Fibroblast of pulmonary artery (primary cell): ENCODE data around the gene CDC25B.

Experiments
- DNase-seq: peaks from one replicate; pipeline ENCODE4 v3.0.0-alpha.2; 2010; ENCODE audit warnings: low read depth
- H3K4me3 ChIP-seq: replicated peaks from 2 replicates; pipeline ENCODE4 v1.5.1; 2011; ENCODE audit warnings: low read depth, mild to moderate bottlenecking, control low read depth, low read length, moderate library complexity
- TF ChIP-seq, protein P1 (sequence below): IDR thresholded peaks from 2 replicates; pipeline ENCODE4 v1.5.1; 2011; ENCODE audit warnings: mild to moderate bottlenecking, control low read depth, low read length, inconsistent platforms; ENCODE audit errors: missing control alignments

CDC25B gene

DNA sequence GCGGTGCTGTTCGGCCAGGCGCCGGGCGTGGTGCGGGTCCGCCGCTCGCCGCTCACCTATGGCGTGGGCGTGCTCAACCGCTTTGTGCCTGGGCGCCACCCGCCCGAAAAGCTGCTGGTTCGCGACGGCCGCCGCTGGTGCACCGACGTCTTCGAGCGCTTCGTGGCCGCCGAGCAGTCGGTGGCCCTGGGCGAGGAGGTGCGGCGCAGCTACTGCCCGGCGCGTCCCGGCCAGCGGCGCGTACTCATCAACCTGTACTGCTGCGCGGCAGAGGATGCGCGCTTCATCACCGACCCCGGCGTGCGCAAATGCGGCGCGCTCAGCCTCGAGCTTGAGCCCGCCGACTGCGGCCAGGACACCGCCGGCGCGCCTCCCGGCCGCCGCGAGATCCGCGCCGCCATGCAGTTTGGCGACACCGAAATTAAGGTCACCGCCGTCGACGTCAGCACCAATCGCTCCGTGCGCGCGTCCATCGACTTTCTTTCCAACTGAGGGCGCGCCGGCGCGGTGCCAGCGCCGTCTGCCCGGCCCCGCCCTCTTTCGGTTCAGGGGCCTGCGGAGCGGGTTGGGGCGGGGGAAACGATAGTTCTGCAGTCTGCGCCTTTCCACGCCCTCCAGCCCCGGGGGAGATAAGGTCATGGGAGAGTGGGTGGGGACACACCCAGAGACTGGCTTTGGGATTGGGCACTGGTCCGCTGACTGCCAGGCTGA is 44.3 kb upstream of the CDC25B start:
- TF ChIP-seq, protein P1, sequence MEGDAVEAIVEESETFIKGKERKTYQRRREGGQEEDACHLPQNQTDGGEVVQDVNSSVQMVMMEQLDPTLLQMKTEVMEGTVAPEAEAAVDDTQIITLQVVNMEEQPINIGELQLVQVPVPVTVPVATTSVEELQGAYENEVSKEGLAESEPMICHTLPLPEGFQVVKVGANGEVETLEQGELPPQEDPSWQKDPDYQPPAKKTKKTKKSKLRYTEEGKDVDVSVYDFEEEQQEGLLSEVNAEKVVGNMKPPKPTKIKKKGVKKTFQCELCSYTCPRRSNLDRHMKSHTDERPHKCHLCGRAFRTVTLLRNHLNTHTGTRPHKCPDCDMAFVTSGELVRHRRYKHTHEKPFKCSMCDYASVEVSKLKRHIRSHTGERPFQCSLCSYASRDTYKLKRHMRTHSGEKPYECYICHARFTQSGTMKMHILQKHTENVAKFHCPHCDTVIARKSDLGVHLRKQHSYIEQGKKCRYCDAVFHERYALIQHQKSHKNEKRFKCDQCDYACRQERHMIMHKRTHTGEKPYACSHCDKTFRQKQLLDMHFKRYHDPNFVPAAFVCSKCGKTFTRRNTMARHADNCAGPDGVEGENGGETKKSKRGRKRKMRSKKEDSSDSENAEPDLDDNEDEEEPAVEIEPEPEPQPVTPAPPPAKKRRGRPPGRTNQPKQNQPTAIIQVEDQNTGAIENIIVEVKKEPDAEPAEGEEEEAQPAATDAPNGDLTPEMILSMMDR, result no peak
- DNase-seq, result no peak
- H3K4me3 ChIP-seq, result no peak overlapping the region

DNA sequence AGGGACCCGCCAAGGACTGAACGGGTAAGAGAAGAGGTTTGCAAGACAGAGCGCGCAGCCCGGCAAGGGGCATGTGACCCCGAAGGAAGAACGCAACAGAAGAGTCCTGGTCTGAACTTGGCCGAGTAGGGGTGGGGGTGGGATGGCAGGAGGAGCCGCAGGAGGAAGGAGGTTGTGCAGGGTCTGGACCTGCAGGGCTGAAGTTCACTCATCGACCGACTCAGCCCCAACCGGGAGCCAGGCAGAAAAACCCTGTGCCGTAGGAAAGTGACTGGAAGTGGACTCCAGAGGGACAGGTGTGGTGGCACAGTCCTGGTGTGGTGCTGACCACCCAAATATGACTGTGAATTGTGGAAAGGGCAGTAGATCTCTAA is 43.7 kb upstream of the CDC25B start:
- no peak for DNase-seq
- no peak overlapping the region for H3K4me3 ChIP-seq
- TF ChIP-seq, protein P1, result no peak

GRCh38 chr20:3753098-3753497 is 43.0 kb upstream of the CDC25B start:
- peak; percentile 86 for DNase-seq
- TF ChIP-seq, protein P1, result peak; percentile 94
- no peak overlapping the region for H3K4me3 ChIP-seq

GRCh38 chr20:3753501-3754275 is 42.4 kb upstream of the CDC25B start:
- H3K4me3 ChIP-seq, result no peak overlapping the region
- TF ChIP-seq, protein P1, result no peak
- DNase-seq, result no peak

DNA sequence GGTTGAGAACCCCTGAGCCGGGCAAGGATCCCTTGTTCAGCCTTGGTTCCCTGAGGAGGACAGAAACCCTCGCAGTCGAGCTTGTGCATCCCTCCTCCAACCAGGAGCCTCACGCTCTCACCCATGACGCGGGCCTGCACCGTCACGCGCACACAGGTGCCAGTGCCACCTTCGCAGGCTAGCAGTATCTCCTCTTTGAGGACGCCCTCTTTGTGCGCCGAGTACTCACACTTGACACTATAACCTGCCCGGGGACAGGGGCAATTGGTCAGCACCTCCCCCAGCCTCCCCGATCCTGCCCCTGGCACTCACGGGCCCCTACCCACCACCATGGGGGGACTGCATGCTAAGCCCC is 41.9 kb upstream of the CDC25B start:
- TF ChIP-seq, protein P1, result no peak
- H3K4me3 ChIP-seq, result no peak overlapping the region
- DNase-seq, result no peak

DNA sequence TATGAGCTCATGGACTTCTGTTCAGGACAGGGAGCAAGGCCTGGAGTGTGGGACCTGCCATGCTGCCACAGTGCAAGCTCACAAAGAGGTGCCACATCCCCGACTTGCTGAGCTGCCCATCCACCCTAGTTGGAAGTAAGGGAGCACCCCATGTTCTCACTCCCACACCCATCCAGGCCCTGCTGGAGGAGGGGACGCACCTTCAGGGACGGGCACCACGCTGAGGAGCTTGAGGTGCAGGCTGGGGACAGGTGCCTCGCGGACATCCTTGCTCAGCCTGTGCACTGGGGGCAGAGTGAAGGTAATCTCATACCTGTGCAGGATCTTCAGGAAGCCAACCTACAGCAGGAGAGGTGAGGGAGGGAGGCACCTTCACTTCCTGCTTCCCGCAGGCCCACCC is 40.8 kb upstream of the CDC25B start:
- TF ChIP-seq, protein P1, result no peak

More for the DNA sequence above, 40.8 kb upstream of the CDC25B start:
- no peak overlapping the region for H3K4me3 ChIP-seq
- no peak for DNase-seq
